Sigmoid colon (tissue), 7 donors: Measurements from ENCODE around the gene CAMTA1. TPM values are rescaled to one million over a fixed set of nuclear protein-coding genes. Genes with fewer than 3 reads are reported as not detected.

Experiments
- DNase-seq: peaks from one replicate; pipeline ENCODE4 v3.0.0-alpha.2; 2019
- H3K27ac ChIP-seq, 4 donors: fragments of 200-600 bp; sonication (generic); one replicate each; pipeline ENCODE4 v1.5.1; 2016 to 2019; ENCODE audit warnings: mild to moderate bottlenecking in 1 of 4
- H3K27me3 ChIP-seq, 3 donors: fragments of 200-600 bp; sonication (generic); one replicate each; pipeline ENCODE4 v1.5.1; 2019; ENCODE audit warnings: mild to moderate bottlenecking in 1 of 3
- H3K36me3 ChIP-seq, 4 donors: fragments of 200-600 bp; sonication (generic); one replicate each; pipeline ENCODE4 v1.5.1; 2016 to 2019
- H3K4me1 ChIP-seq, 4 donors: fragments of 200-600 bp; sonication (generic); one replicate each; pipeline ENCODE4 v1.5.1; 2017 to 2019
- H3K4me3 ChIP-seq, 4 donors: fragments of 200-600 bp; sonication (generic); one replicate each; pipeline ENCODE4 v1.5.1; 2017 to 2019; ENCODE audit warnings: mild to moderate bottlenecking in 2 of 4, moderate library complexity in 1 of 4
- H3K9me3 ChIP-seq, 4 donors: fragments of 200-600 bp in 3 of 4; sonication (generic) in 3 of 4; one replicate each; pipeline versions ENCODE4 v1.5.1 to v1.6.1; 2013 to 2019
- EP300 ChIP-seq, 4 donors: sonication (generic); formaldehyde crosslinking; IDR thresholded peaks; one replicate each; pipeline ENCODE4 v1.6.1; 2017; ENCODE audit warnings: antibody characterized with exemption in 4 of 4
- POLR2A ChIP-seq, 2 donors: fragments of 450-650 bp; IDR thresholded peaks; one replicate each; pipeline ENCODE4 v1.6.1; 2016; ENCODE audit warnings: antibody characterized with exemption in 2 of 2, mild to moderate bottlenecking in 2 of 2, moderate library complexity in 2 of 2
- POLR2AphosphoS5 ChIP-seq, 4 donors: sonication (generic); formaldehyde crosslinking; IDR thresholded peaks; one replicate each; pipeline ENCODE4 v1.6.1; 2017; ENCODE audit warnings: antibody characterized with exemption in 4 of 4
- WGBS, 2 donors: extraction: QIAGEN DNeasy Blood & Tissue Kit; methylation state at CpG; one replicate each; pipeline ENCODE4 v1.1.7; 2013; 5-methylcytosine and 5-hydroxymethylcytosine counted together
- intact Hi-C: fragments of 100-400 bp; cut with DNase I; formaldehyde crosslinking; loops from one replicate; pipeline ENCODE4 v1.15.1; 2023
- polyA plus RNA-seq, 3 donors: library from polyadenylated mRNA; stranded (reverse); fragments of 200-250 nt; gene quantifications; one replicate each; pipeline ENCODE4 v1.2.3, GENCODE V29; 2013
- total RNA-seq, 4 donors: library from RNA; depleted of rRNA; stranded (reverse); fragments of >200 nt; gene quantifications; one replicate each; pipeline ENCODE4 v1.1.0, GENCODE V29; 2016
- TF ChIP-seq, protein P1 (sequence below), 4 experiments: fragments of 450-650 bp in 3 of 4; fragments of 200-600 bp in 1 of 4; IDR thresholded peaks; one replicate each; pipeline ENCODE4 v1.5.1; 2016 to 2019; ENCODE audit warnings: antibody characterized with exemption in 4 of 4, mild to moderate bottlenecking in 3 of 4, moderate library complexity in 2 of 4
- donor health status: healthy with polysubstance abuse.
- donor health status: Bipolar disorder and iron deficiency.
- donor health status: healthy.

Gene CAMTA1
- total and polyA plus RNA-seq, 7 donors = 97.9 to 196 (median 177) TPM

DNA sequence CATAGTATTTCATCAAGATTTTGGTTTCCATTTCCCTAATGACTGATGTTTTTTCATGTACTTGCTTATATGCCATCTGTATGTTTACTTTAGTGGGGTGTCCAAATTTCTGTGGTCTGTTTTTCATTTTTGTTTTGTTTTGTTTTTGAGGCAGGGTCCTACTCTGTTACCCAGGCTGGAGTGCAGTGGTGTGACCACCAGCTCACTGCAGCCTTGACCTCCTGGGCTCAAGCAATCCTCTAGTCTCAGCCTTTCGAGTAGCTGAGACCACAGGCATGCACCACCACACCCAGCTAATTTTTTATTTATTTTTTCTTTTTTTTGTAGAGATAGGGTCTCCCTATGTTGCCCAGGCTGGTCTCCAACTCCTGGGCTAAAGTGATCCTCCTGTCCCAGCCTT is 607.9 kb downstream of the CAMTA1 start:
- H3K4me1 ChIP-seq = peaks cover 0 to 22% (median 20%) of the 10 kb centered on the region in 4 donors
- no peak for TF ChIP-seq POLR2AphosphoS5 (IDR thresholded peaks at IDR 0.05)
- H3K9me3 ChIP-seq = peaks cover 0 to 2% (median 0%) of the 10 kb centered on the region in 4 donors
- intact Hi-C loops = no loop called here
- no peak overlapping the region for H3K4me3 ChIP-seq
- H3K27me3 ChIP-seq = no peaks in the 10 kb centered on the region
- 83 to 84% methylated on average over 1 of the region's 1 CpG for WGBS, 2 donors
- no peak overlapping the region for H3K27ac ChIP-seq
- no peak for DNase-seq
- H3K36me3 ChIP-seq = no peaks in the 10 kb centered on the region

DNA sequence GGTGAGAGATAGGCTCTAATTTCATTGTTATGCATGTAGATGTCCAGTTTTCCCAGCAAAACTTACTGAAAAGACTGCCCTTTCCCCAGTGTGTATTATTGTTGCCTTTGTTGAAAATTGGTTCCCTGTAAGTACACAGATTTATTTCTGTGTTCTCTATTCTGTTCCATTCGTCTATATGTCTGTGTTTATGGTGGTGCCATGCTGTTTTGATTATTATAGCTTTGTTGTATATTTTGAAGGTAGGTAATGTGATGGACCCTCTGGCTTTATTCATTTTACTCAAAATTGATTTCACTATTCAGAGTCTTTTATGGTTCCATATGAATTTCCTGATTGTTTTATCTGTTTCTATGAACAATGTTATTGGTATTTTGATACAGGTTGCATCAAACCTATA is 610.0 kb downstream of the CAMTA1 start:
- no peak for TF ChIP-seq EP300 (IDR thresholded peaks at IDR 0.05)
- no peak for TF ChIP-seq POLR2A (IDR thresholded peaks at IDR 0.05)
- TF ChIP-seq, protein P1, sequence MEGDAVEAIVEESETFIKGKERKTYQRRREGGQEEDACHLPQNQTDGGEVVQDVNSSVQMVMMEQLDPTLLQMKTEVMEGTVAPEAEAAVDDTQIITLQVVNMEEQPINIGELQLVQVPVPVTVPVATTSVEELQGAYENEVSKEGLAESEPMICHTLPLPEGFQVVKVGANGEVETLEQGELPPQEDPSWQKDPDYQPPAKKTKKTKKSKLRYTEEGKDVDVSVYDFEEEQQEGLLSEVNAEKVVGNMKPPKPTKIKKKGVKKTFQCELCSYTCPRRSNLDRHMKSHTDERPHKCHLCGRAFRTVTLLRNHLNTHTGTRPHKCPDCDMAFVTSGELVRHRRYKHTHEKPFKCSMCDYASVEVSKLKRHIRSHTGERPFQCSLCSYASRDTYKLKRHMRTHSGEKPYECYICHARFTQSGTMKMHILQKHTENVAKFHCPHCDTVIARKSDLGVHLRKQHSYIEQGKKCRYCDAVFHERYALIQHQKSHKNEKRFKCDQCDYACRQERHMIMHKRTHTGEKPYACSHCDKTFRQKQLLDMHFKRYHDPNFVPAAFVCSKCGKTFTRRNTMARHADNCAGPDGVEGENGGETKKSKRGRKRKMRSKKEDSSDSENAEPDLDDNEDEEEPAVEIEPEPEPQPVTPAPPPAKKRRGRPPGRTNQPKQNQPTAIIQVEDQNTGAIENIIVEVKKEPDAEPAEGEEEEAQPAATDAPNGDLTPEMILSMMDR (IDR thresholded peaks at IDR 0.05) = no peak
- Histone ChIP-seq H3K27me3 (no peaks in the 10 kb centered on the region), H3K9me3 (peaks cover 0 to 2% (median 0%) of the 10 kb centered on the region in 4 donors), H3K27ac (no peak overlapping the region), H3K36me3 (no peaks in the 10 kb centered on the region), H3K4me1 (peaks cover 0 to 1% (median 0%) of the 10 kb centered on the region in 4 donors), H3K4me3 (no peak overlapping the region)
- intact Hi-C loops = no loop called here
- no peak for DNase-seq
- 85 to 88% methylated on average over 1 of the region's 1 CpG for WGBS, 2 donors

DNA sequence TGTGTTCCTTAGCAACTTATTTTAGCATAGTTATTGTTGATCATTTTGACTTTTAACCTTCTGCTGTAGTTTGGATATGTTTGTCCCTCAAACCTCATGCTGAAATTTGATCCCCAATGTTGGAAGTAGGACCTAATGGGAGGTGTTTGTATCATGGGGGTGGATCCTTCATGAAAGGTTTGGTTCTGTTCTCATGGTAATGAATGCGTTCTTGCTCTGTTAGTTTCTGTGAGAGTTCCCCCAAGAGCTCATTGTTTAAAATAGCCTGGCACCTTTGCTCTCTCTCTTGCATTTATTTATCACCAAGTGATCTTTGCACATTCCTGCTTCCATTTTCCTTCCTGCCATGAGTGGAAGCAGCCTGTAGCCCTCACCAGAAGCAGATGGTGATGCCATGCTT is 613.7 kb downstream of the CAMTA1 start:
- no peak for TF ChIP-seq POLR2A (IDR thresholded peaks at IDR 0.05)
- 56 to 65% methylated on average over 1 of the region's 1 CpG for WGBS, 2 donors

DNA sequence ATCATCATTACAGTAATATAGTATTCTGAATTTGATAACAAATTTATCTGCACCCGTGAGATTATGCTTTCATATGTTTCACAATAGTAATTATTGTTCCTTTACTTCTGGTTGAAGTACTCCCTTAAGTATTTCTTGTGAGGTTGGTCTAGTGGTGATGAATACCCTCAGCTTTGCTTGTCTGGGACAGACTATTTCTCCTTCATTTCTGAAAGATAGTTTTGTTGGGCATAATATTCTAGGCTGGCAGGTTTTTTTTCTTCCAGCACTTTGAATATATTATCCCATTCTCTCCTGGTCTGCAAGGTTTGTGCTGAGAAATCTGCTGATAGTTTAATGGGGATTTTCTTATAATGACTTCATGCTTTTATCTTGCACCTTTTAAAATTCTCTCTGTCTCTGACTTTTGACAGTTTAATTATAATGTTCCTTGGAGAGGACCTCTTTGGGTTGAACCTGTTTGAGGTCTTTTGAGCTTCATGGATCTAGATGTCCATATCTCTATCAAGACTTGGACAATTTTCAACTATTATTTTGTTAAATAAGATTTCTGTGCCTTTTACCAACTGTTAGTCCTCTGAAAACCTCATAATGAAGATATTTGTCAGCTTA is 614.4 kb downstream of the CAMTA1 start:
- TF ChIP-seq, protein P1 (IDR thresholded peaks at IDR 0.05) = no peak
- TF ChIP-seq POLR2A (IDR thresholded peaks at IDR 0.05) (no peak), POLR2AphosphoS5 (IDR thresholded peaks at IDR 0.05) (no peak), EP300 (IDR thresholded peaks at IDR 0.05) (no peak)
- Histone ChIP-seq H3K9me3 (peaks cover 0 to 2% (median 0%) of the 10 kb centered on the region in 4 donors), H3K4me1 (peaks cover 0 to 13% (median 7%) of the 10 kb centered on the region in 4 donors), H3K27me3 (no peaks in the 10 kb centered on the region), H3K27ac (no peak overlapping the region), H3K36me3 (no peaks in the 10 kb centered on the region), H3K4me3 (no peak overlapping the region)
- WGBS, 2 donors = 76 to 90% methylated on average over 1 of the region's 1 CpG
- intact Hi-C loops = no loop called here
- DNase-seq = no peak

More for the DNA sequence above, 613.7 kb downstream of the CAMTA1 start:
- H3K4me3 ChIP-seq = no peak overlapping the region
- intact Hi-C loops = no loop called here
- H3K4me1 ChIP-seq = peaks cover 0 to 13% (median 7%) of the 10 kb centered on the region in 4 donors
- DNase-seq = no peak
- no peaks in the 10 kb centered on the region for H3K36me3 ChIP-seq
- no peak overlapping the region for H3K27ac ChIP-seq
- peaks cover 0 to 2% (median 0%) of the 10 kb centered on the region in 4 donors for H3K9me3 ChIP-seq
- no peaks in the 10 kb centered on the region for H3K27me3 ChIP-seq

DNA sequence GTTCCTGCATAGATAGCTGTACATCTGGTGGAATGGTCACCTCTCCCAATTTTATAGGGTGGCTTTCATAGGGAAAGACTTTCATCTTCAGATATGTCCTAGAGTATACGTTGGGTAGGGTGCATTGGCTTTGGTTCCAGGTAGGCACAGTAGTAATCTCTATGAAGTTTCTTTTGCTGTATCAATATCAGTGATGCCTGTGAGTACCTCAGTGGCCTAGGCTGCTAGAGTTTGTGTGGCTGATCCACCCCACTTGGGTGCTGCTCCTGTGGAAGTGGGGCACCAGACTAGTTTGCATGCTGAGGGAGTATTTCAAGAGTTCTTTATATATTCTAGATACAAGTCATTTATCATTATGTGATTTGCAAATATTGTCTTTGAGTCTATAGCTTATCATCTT is 615.3 kb downstream of the CAMTA1 start:
- 83 to 91% methylated on average over 1 of the region's 1 CpG for WGBS, 2 donors
- intact Hi-C loops = no loop called here

More for the DNA sequence above, 615.3 kb downstream of the CAMTA1 start:
- no peaks in the 10 kb centered on the region for H3K36me3 ChIP-seq
- H3K27me3 ChIP-seq = no peaks in the 10 kb centered on the region
- H3K4me3 ChIP-seq = no peak overlapping the region
- H3K4me1 ChIP-seq = peaks cover 0 to 13% (median 7%) of the 10 kb centered on the region in 4 donors
- peaks cover 0 to 2% (median 0%) of the 10 kb centered on the region in 4 donors for H3K9me3 ChIP-seq
- TF ChIP-seq, protein P1 (IDR thresholded peaks at IDR 0.05) = no peak
- no peak for TF ChIP-seq POLR2A (IDR thresholded peaks at IDR 0.05)
- no peak overlapping the region for H3K27ac ChIP-seq
- no peak for DNase-seq
